Upper lobe of left lung (tissue), 6 donors: ENCODE data around the gene SPOPL. TPM values are rescaled to one million over a fixed set of nuclear protein-coding genes. Genes with fewer than 3 reads are reported as not detected.
A peak's percentile ranks its signal among the peaks of the same experiment; 100 is the strongest.

Experiments used
- ATAC-seq, 2 donors: fragments of 200-7000 bp; cut with Tn5 transposase; one replicate each; pipeline ENCODE4 v1.9.1; 2022; ENCODE audit warnings: mild to moderate bottlenecking in 2 of 2, moderate library complexity in 2 of 2; ENCODE audit not compliant: low FRiP score in 2 of 2
- DNase-seq, 2 donors: peaks; one replicate each; pipeline ENCODE4 v3.0.0-alpha.2; 2019 to 2020
- H3K27ac ChIP-seq, 4 donors: fragments of 200-600 bp; sonication (generic); one replicate each; pipeline ENCODE4 v1.5.1; 2016 to 2019
- H3K27me3 ChIP-seq, 4 donors: fragments of 200-600 bp; sonication (generic); one replicate each; pipeline ENCODE4 v1.5.1; 2017 to 2019
- H3K36me3 ChIP-seq, 4 donors: fragments of 200-600 bp; sonication (generic); one replicate each; pipeline ENCODE4 v1.5.1; 2016 to 2019
- H3K4me1 ChIP-seq, 4 donors: fragments of 200-600 bp; sonication (generic); one replicate each; pipeline ENCODE4 v1.5.1; 2018 to 2019
- H3K4me3 ChIP-seq, 4 donors: fragments of 200-600 bp; sonication (generic); one replicate each; pipeline ENCODE4 v1.5.1; 2017 to 2019; ENCODE audit warnings: mild to moderate bottlenecking in 2 of 4, moderate library complexity in 1 of 4
- H3K9me3 ChIP-seq, 4 donors: fragments of 200-600 bp; sonication (generic); one replicate each; pipeline ENCODE4 v1.5.1; 2018 to 2019
- EP300 ChIP-seq, 4 donors: sonication (generic); formaldehyde crosslinking; IDR thresholded peaks; one replicate each; pipeline ENCODE4 v1.5.1; 2017; ENCODE audit warnings: antibody characterized with exemption in 4 of 4, control low read depth in 2 of 4
- POLR2A ChIP-seq, 4 donors: fragments of 450-650 bp; IDR thresholded peaks; one replicate each; pipeline ENCODE4 v1.5.1; 2016 to 2017; ENCODE audit warnings: antibody characterized with exemption in 4 of 4, mild to moderate bottlenecking in 2 of 4
- POLR2AphosphoS5 ChIP-seq, 2 donors: sonication (generic); formaldehyde crosslinking; IDR thresholded peaks; one replicate each; pipeline ENCODE4 v1.5.1; 2017; ENCODE audit warnings: antibody characterized with exemption in 2 of 2
- WGBS, 2 donors: methylation state at CpG; one replicate each; pipeline ENCODE4 v1.1.5; 2017 to 2018; 5-methylcytosine and 5-hydroxymethylcytosine counted together
- total RNA-seq, 6 donors: library from RNA; depleted of rRNA in 4 of 6; stranded (reverse); fragments of >200 nt in 4 of 6; gene quantifications; one replicate each; pipeline versions ENCODE4 v1.1.0 to v1.2.1, GENCODE V29; 2016 to 2021
- TF ChIP-seq, protein P1 (sequence below), 6 experiments: fragments of 450-650 bp in 4 of 6; fragments of 200-600 bp in 2 of 6; sonication (generic) in 2 of 6; IDR thresholded peaks; one replicate each; pipeline ENCODE4 v1.5.1; 2016 to 2019; ENCODE audit warnings: antibody characterized with exemption in 6 of 6
- donor health status: DM: no; HTN: no; CAD: no; lungs with moderate emphysema.
- donor health status: DM: no; HTN: yes; CAD: no; lungs with severe emphysema.

The SPOPL gene
- total RNA-seq, 6 donors from 2014 or later = 4.2 to 40.0 (median 24.2) TPM

DNA sequence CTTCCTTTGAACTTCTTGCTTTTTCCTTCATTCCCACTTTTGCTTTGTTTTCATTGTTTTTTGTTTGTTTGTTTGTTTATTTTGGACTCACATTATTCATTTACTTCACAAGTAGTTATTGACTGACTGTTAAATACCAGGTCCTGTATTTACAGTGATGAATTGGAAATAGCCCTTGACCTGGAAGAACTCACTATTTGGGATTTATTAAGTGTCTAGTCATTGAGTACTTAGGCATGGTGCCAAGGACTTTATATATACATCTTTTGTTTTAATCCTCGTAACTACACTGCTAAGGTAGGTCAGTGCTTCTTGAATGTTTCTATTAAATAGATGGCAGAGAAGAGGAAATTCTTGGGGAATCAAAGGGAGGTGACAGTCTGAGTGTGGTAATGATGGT is 11.1 kb downstream of the SPOPL start:
- Histone ChIP-seq H3K4me3 (no peak overlapping the region), H3K27ac (no peak overlapping the region), H3K9me3 (no peaks in the 10 kb centered on the region), H3K4me1 (peaks cover 12 to 28% (median 17%) of the 10 kb centered on the region in 4 donors), H3K27me3 (no peaks in the 10 kb centered on the region), H3K36me3 (no peaks in the 10 kb centered on the region)
- no peak for ATAC-seq
- WGBS, 2 donors = 52 to 60% methylated on average over 1 of the region's 1 CpG
- no peak for TF ChIP-seq EP300 (IDR thresholded peaks at IDR 0.05)
- TF ChIP-seq POLR2AphosphoS5 (IDR thresholded peaks at IDR 0.05) = no peak
- TF ChIP-seq, protein P1, sequence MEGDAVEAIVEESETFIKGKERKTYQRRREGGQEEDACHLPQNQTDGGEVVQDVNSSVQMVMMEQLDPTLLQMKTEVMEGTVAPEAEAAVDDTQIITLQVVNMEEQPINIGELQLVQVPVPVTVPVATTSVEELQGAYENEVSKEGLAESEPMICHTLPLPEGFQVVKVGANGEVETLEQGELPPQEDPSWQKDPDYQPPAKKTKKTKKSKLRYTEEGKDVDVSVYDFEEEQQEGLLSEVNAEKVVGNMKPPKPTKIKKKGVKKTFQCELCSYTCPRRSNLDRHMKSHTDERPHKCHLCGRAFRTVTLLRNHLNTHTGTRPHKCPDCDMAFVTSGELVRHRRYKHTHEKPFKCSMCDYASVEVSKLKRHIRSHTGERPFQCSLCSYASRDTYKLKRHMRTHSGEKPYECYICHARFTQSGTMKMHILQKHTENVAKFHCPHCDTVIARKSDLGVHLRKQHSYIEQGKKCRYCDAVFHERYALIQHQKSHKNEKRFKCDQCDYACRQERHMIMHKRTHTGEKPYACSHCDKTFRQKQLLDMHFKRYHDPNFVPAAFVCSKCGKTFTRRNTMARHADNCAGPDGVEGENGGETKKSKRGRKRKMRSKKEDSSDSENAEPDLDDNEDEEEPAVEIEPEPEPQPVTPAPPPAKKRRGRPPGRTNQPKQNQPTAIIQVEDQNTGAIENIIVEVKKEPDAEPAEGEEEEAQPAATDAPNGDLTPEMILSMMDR (IDR thresholded peaks at IDR 0.05) = no peak
- no peak for TF ChIP-seq POLR2A (IDR thresholded peaks at IDR 0.05)
- DNase-seq = no peak

DNA sequence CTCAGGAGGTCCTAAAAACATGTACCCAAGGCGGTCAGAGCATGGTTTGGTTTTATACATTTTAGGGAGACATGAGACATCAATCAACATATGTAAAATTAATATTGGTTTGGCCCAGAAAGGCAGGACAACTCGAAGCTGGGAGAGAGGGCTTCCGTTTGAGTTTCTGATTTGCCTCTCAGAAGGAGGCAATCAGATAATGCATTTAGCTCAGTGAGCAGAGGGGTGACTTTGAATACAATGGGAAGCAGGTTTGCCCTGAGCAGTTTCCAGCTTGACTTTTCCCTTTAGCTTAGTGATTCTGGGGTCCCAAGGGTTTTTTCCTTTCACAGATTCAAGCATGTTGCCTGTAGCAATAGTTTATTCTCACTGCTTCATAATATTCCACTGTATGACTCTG is 12.6 kb downstream of the SPOPL start:
- Histone ChIP-seq H3K4me3 (no peak overlapping the region), H3K27me3 (no peaks in the 10 kb centered on the region), H3K36me3 (no peaks in the 10 kb centered on the region), H3K27ac (no peak overlapping the region), H3K4me1 (peaks cover 12 to 35% (median 17%) of the 10 kb centered on the region in 4 donors), H3K9me3 (no peaks in the 10 kb centered on the region)
- no peak for DNase-seq
- ATAC-seq = no peak
- TF ChIP-seq EP300 (IDR thresholded peaks at IDR 0.05) (no peak), POLR2AphosphoS5 (IDR thresholded peaks at IDR 0.05) (no peak), POLR2A (IDR thresholded peaks at IDR 0.05) (no peak)
- TF ChIP-seq, protein P1 (IDR thresholded peaks at IDR 0.05) = no peak
- WGBS, 2 donors = 82 to 90% methylated on average over 3 of the region's 3 CpGs

DNA sequence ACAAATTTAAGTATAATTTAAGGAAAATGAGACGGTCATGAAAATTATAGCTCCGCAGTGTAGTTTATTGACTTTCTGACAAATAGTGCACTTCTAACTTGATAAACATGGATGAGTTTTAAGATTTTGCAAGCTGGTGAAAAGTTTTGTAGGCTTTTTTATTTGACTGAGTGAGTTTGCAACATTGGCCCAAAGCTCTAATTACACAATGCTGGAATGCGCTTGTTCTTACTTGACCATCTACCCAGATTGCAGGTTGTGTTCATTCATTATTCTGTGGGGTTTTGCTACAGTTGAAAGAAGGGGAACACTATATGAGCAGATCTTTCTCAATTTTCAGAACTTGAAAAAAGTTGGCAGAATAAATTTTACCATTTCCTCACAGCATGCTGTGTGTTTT is 13.5 kb downstream of the SPOPL start:
- Histone ChIP-seq H3K4me3 (no peak overlapping the region), H3K27me3 (no peaks in the 10 kb centered on the region), H3K9me3 (no peaks in the 10 kb centered on the region), H3K36me3 (no peaks in the 10 kb centered on the region), H3K27ac (no peak overlapping the region), H3K4me1 (peaks cover 12 to 35% (median 19%) of the 10 kb centered on the region in 4 donors)
- DNase-seq = no peak
- 71 to 75% methylated on average over 3 of the region's 3 CpGs for WGBS, 2 donors
- no peak for ATAC-seq
- TF ChIP-seq EP300 (IDR thresholded peaks at IDR 0.05) = no peak
- TF ChIP-seq, protein P1 (IDR thresholded peaks at IDR 0.05) = no peak
- no peak for TF ChIP-seq POLR2AphosphoS5 (IDR thresholded peaks at IDR 0.05)
- no peak for TF ChIP-seq POLR2A (IDR thresholded peaks at IDR 0.05)

DNA sequence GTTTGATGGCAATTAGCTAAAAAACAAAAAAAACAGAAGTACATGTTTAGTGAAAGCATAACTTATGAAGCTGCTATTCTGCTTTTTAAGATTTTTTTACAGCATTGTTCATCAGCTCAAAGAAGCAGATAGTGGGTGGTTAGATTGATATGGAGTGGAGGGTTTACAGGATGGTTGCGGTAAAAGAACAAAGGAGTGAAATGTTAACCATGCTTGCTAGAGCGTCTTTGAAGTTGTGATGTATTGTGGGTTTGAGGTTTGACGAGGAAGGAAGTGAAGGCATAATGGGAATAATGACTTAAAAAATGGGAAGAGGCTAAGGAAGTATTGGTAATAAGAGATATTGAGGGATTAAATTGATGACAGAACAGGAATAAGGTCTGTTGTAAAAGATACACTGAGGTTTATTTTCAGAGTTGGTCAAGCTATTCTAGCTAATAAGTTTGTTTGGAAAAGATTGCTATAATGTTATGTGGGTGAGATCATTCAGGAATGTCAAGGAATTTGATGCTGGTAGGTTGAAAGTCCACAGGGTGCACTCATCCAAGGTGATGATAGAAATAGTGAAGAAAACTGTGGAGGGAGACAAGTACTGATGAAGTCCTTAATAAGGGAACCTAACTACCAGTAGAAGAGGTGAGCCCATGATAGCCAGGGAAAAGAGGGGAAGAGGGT is 14.6 kb downstream of the SPOPL start:
- H3K27me3 ChIP-seq = no peaks in the 10 kb centered on the region
- no peaks in the 10 kb centered on the region for H3K36me3 ChIP-seq
- 34 to 47% methylated on average over 3 of the region's 3 CpGs for WGBS, 2 donors
- H3K4me3 ChIP-seq = no peak overlapping the region
- peaks cover 12 to 35% (median 19%) of the 10 kb centered on the region in 4 donors for H3K4me1 ChIP-seq
- peak in 1 of 2 donors; percentile 26 for ATAC-seq
- DNase-seq = no peak
- H3K9me3 ChIP-seq = no peaks in the 10 kb centered on the region
- TF ChIP-seq POLR2AphosphoS5 (IDR thresholded peaks at IDR 0.05) (no peak), EP300 (IDR thresholded peaks at IDR 0.05) (no peak)
- TF ChIP-seq, protein P1 (IDR thresholded peaks at IDR 0.05) = no peak
- H3K27ac ChIP-seq = no peak overlapping the region

DNA sequence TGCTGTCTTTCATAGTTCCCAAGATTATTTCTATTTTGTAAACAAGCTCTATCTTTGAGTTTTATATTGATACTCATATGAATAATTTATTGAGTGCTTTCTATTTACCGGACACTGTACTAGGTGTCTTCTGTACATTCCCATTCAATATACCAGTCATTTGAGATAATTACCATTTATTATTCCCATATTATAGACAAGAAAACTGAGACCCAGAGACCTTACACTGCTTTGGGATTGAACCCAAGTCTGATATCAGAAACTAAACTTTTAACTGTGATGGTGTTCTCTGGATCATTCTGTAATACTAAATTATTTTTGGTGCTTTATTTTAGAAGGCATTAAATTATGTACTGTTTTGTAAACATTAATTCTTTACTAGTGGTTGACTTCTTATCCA is 17.3 kb downstream of the SPOPL start:
- no peak overlapping the region for H3K27ac ChIP-seq
- no peaks in the 10 kb centered on the region for H3K36me3 ChIP-seq
- no peak for ATAC-seq
- no peak for TF ChIP-seq EP300 (IDR thresholded peaks at IDR 0.05)
- TF ChIP-seq, protein P1 (IDR thresholded peaks at IDR 0.05) = no peak
- 96% methylated on average over 1 of the region's 1 CpG for WGBS, 2 donors
- no peak for DNase-seq
- H3K9me3 ChIP-seq = no peaks in the 10 kb centered on the region
- no peaks in the 10 kb centered on the region for H3K27me3 ChIP-seq
- no peak overlapping the region for H3K4me3 ChIP-seq
- peaks cover 12 to 41% (median 19%) of the 10 kb centered on the region in 4 donors for H3K4me1 ChIP-seq
